GM12892 (cell line): ENCODE results near the gene ZNF689.

Source experiments
- POLR2A ChIP-seq: IDR thresholded peaks from 2 replicates; pipeline ENCODE4 v1.6.1; 2011; ENCODE audit warnings: low read depth, low read length, control low read depth
- POLR2AphosphoS5 ChIP-seq: IDR thresholded peaks from 2 replicates; pipeline ENCODE4 v1.6.1; 2011; ENCODE audit warnings: low read depth, low read length, control low read depth

- no peak for TF ChIP-seq POLR2AphosphoS5
- no peak for TF ChIP-seq POLR2A
Observed at GRCh38 chr16:30600929-30601328, 9.3 kb downstream of the ZNF689 start.
